ENCODE results near the gene PRR12. TPM values are rescaled to one million over a fixed set of nuclear protein-coding genes. Genes with fewer than 3 reads are reported as not detected.

The PRR12 gene
- polyA plus RNA-seq, 3 donors = 0.04 to 3.3 (median 0.11) TPM

DNA sequence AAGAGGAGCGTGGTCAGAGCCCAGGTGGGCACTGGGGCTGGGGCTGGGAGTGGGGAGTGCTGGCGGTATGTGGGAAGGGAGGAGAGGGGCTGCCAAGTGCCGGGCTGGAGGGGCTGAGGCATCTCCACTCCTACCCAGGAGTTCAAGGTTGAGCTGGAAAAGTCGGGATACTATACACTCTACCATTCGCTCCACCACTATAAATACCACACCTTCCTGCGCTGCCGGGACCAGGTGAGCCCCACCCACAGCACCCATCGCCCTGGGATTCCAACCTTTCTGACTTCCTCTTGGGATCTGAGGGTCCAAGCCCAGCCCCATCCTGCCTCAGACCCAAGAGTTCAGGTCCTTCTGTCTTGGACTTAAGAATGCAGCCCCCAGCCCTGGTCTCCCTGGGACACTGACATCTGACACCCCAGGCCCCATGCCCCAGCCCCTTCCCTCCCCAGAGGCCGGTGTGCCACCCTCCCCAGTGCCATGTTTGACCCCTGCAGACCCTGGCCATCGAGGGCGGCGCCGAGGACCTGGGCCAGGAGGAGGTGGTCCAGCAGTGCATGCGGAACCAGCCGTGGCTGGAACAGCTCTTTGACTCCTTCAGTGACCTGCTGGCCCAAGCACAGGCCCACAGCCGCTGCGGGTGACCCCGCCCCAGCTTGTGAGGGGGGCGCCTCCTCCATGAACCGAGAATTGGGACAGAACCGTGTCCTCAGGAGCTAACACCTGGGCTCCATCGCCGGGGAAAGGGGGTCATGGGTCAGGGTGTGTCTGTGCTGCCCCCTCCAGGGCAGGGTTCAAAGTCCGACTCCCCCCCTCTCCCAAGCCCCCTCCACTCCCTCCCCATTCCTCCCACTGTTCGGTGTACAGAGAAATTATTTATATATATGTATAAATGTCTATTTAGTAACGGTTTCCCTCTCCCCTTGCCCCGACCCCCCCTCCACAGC is 34.3 kb downstream of the PRR12 start:
- no peaks in the 10 kb centered on the region for H3K4me1 Mint-ChIP-seq
- no peaks in the 10 kb centered on the region for H3K79me2 ChIP-seq (ENCODE audit: insufficient read depth, low read length)
- no peak overlapping the region for H3K9ac ChIP-seq (ENCODE audit: insufficient read depth, low read length, poor library complexity, severe bottlenecking)
- intact Hi-C loops (cut with micrococcal nuclease) = no loop called here
- H3K9me3 ChIP-seq (replicated peaks in 1 of 2; ENCODE audit: control insufficient read depth in 1 of 2, insufficient read depth in 1 of 2, low read length in 2 of 2) = no peaks in the 10 kb centered on the region
- no peak overlapping the region for H3K4me3 ChIP-seq (replicated peaks in 1 of 3; ENCODE audit: low read depth in 2 of 3, low read length in 3 of 3)
- peaks cover 0 to under 1% (median 0%) of the 10 kb centered on the region in 3 donors for H3K27me3 Mint-ChIP-seq (ENCODE audit: low read depth in 3 of 3)
- no peak overlapping the region for H3K27ac ChIP-seq (ENCODE audit: low read depth in 1 of 2, low read length in 2 of 2)
- DNase-seq = no peak
- no peaks in the 10 kb centered on the region for H3K4me1 ChIP-seq (ENCODE audit: control insufficient read depth in 1 of 2, insufficient read depth in 2 of 2, low read length in 2 of 2)
- peaks cover 14% of the 10 kb centered on the region for H4K20me1 ChIP-seq (ENCODE audit: insufficient read depth, low read length)
- no peak overlapping the region for H3K4me2 ChIP-seq (replicated peaks; ENCODE audit: extremely low read depth, low read length, poor library complexity, severe bottlenecking)
- no peak overlapping the region for H2AFZ ChIP-seq (ENCODE audit: insufficient read depth, low read depth, low read length, poor library complexity, severe bottlenecking)
- 96% methylated on average over 10 of the region's 27 CpGs for WGBS (ENCODE audit: insufficient coverage)
- H3K4me3 Mint-ChIP-seq = no peak overlapping the region
- peak overlapping the region in 2 of 7 donors; percentile 23 to 54 for H3K27ac Mint-ChIP-seq
- H3K27me3 ChIP-seq (ENCODE audit: control insufficient read depth in 2 of 2, insufficient read depth in 2 of 2, low read length in 2 of 2) = no peaks in the 10 kb centered on the region
- H3K9me3 Mint-ChIP-seq = peaks cover 0 to 2% (median 0%) of the 10 kb centered on the region in 7 donors
- TF ChIP-seq, protein P1, sequence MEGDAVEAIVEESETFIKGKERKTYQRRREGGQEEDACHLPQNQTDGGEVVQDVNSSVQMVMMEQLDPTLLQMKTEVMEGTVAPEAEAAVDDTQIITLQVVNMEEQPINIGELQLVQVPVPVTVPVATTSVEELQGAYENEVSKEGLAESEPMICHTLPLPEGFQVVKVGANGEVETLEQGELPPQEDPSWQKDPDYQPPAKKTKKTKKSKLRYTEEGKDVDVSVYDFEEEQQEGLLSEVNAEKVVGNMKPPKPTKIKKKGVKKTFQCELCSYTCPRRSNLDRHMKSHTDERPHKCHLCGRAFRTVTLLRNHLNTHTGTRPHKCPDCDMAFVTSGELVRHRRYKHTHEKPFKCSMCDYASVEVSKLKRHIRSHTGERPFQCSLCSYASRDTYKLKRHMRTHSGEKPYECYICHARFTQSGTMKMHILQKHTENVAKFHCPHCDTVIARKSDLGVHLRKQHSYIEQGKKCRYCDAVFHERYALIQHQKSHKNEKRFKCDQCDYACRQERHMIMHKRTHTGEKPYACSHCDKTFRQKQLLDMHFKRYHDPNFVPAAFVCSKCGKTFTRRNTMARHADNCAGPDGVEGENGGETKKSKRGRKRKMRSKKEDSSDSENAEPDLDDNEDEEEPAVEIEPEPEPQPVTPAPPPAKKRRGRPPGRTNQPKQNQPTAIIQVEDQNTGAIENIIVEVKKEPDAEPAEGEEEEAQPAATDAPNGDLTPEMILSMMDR (IDR thresholded peaks at IDR 0.05) = no peak
- H3K36me3 ChIP-seq (replicated peaks in 1 of 2; ENCODE audit: control insufficient read depth in 1 of 2, insufficient read depth in 2 of 2, low read length in 2 of 2) = peaks cover 40 to 71% of the 10 kb centered on the region in 2 donors
- H3K36me3 Mint-ChIP-seq = peaks cover 46 to 81% of the 10 kb centered on the region in 2 donors

DNA sequence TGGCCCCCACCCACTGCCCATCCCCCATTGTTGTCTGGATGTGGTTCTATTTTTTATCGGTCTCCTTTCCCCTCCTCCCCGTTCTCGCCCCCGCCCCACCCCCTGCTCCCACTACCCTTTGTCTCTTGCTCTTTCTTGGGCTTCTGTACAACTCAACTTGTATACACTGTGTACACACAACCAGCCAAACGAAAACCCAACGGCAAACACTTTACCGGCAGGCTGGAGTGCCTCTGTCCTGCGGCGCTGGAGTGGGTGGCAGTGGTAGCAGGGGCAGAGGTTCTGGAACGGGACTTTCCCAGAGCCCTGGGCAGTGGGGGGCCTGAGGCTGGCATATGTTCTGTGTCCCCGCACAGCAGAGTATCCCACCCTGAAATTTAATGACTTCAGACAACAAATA is 35.2 kb downstream of the PRR12 start:
- TF ChIP-seq, protein P1 (IDR thresholded peaks at IDR 0.05) = no peak
- H3K27me3 ChIP-seq (ENCODE audit: control insufficient read depth in 2 of 2, insufficient read depth in 2 of 2, low read length in 2 of 2) = no peaks in the 10 kb centered on the region
- Mint-ChIP-seq H3K27ac (no peak overlapping the region), H3K9me3 (peaks cover 0 to 2% (median 0%) of the 10 kb centered on the region in 7 donors), H3K4me3 (no peak overlapping the region), H3K36me3 (peaks cover 45 to 71% of the 10 kb centered on the region in 2 donors), H3K4me1 (no peaks in the 10 kb centered on the region), H3K27me3 (ENCODE audit: low read depth in 3 of 3) (peaks cover 0 to 1% (median 0%) of the 10 kb centered on the region in 3 donors)
- intact Hi-C loops (cut with micrococcal nuclease) = no loop called here
- no peak overlapping the region for H3K27ac ChIP-seq (ENCODE audit: low read depth in 1 of 2, low read length in 2 of 2)
- H4K20me1 ChIP-seq (ENCODE audit: insufficient read depth, low read length) = peaks cover 9% of the 10 kb centered on the region
- no peak overlapping the region for H2AFZ ChIP-seq (ENCODE audit: insufficient read depth, low read depth, low read length, poor library complexity, severe bottlenecking)
- H3K9me3 ChIP-seq (replicated peaks in 1 of 2; ENCODE audit: control insufficient read depth in 1 of 2, insufficient read depth in 1 of 2, low read length in 2 of 2) = no peaks in the 10 kb centered on the region
- no peaks in the 10 kb centered on the region for H3K79me2 ChIP-seq (ENCODE audit: insufficient read depth, low read length)
- DNase-seq = no peak
- H3K4me1 ChIP-seq (ENCODE audit: control insufficient read depth in 1 of 2, insufficient read depth in 2 of 2, low read length in 2 of 2) = no peaks in the 10 kb centered on the region
- no CpG with 5 or more reads among the region's 11 CpGs for WGBS (ENCODE audit: insufficient coverage)
- no peak overlapping the region for H3K4me2 ChIP-seq (replicated peaks; ENCODE audit: extremely low read depth, low read length, poor library complexity, severe bottlenecking)
- no peak overlapping the region for H3K9ac ChIP-seq (ENCODE audit: insufficient read depth, low read length, poor library complexity, severe bottlenecking)
- no peak overlapping the region for H3K4me3 ChIP-seq (replicated peaks in 1 of 3; ENCODE audit: low read depth in 2 of 3, low read length in 3 of 3)
- peaks cover 35 to 65% of the 10 kb centered on the region in 2 donors for H3K36me3 ChIP-seq (replicated peaks in 1 of 2; ENCODE audit: control insufficient read depth in 1 of 2, insufficient read depth in 2 of 2, low read length in 2 of 2)
